SK-N-SH (cell line): ENCODE data around the gene FYN. TPM values are rescaled to one million over a fixed set of nuclear protein-coding genes. Genes with fewer than 3 reads are reported as not detected.

ENCODE experiments used
- CTCF ChIA-PET: fragments of 300-600, 350-600 bp; formaldehyde crosslinking; extraction: SDS; loops from one replicate; lab custom pipeline; 2021; lab: Yijun Ruan, JAX
- POLR2A ChIA-PET: fragments of 350-600 bp; sonication (Branson Sonifier 250); formaldehyde crosslinking; extraction: SDS; loops from one replicate; lab custom pipeline; 2020; ENCODE audit warnings: antibody characterized with exemption, inconsistent platforms; lab: Yijun Ruan, JAX
- DNase-seq: peaks from one replicate; pipeline ENCODE4 v3.0.0; 2012
- H2AFZ ChIP-seq: fragments of 200-600 bp; sonication (generic); 2 replicates; pipeline ENCODE4 v1.8.1; 2016; ENCODE audit warnings: antibody characterized with exemption, mild to moderate bottlenecking, low read depth
- H3F3A ChIP-seq: fragments of 200-600 bp; sonication (generic); replicated peaks from 2 replicates; pipeline ENCODE3; 2016; ENCODE audit warnings: antibody characterized with exemption, mild to moderate bottlenecking; ENCODE audit not compliant: insufficient read depth
- H3K27ac ChIP-seq, 2 experiments: fragments of 200-500 bp in 1 of 2; fragments of 200-600 bp in 1 of 2; sonication (Bioruptor generic) in 1 of 2; sonication (generic), shearing (Covaris generic) in 1 of 2; 2 replicates each; pipeline versions ENCODE4 v1.5.1 to v1.6.1; 2014 to 2016; ENCODE audit warnings: low read depth in 2 of 2, inconsistent platforms in 1 of 2, low read length in 1 of 2, mild to moderate bottlenecking in 1 of 2, mixed read lengths in 1 of 2
- H3K27me3 ChIP-seq: fragments of 200-600 bp; sonication (generic), shearing (Covaris generic); 2 replicates; pipeline ENCODE4 v1.6.1; 2016; ENCODE audit warnings: mixed run types; ENCODE audit not compliant: insufficient read depth
- H3K36me3 ChIP-seq, 2 experiments: fragments of 200-500 bp in 1 of 2; fragments of 200-600 bp in 1 of 2; sonication (Bioruptor generic) in 1 of 2; sonication (generic) in 1 of 2; replicated peaks in 1 of 2; 2 replicates each; pipeline versions ENCODE3 to v1.5.1; 2014 to 2016; ENCODE audit warnings: low read length in 1 of 2, mild to moderate bottlenecking in 1 of 2; ENCODE audit not compliant: insufficient read depth in 2 of 2, control insufficient read depth in 1 of 2
- H3K4me1 ChIP-seq, 2 experiments: fragments of 200-500 bp in 1 of 2; fragments of 200-600 bp in 1 of 2; sonication (Bioruptor generic) in 1 of 2; sonication (generic), shearing (Covaris generic) in 1 of 2; 2 replicates each; pipeline versions ENCODE4 v1.5.1 to v1.6.1; 2014 to 2016; ENCODE audit warnings: low read depth in 1 of 2, low read length in 1 of 2, mixed run types in 1 of 2; ENCODE audit not compliant: insufficient read depth in 2 of 2, control insufficient read depth in 1 of 2
- H3K4me2 ChIP-seq: fragments of 200-600 bp; sonication (generic), shearing (Covaris generic); 2 replicates; pipeline ENCODE4 v1.6.1; 2017; ENCODE audit warnings: mixed run types
- H3K4me3 ChIP-seq, 2 experiments: fragments of 200-500 bp in 1 of 2; fragments of 200-600 bp in 1 of 2; sonication (Bioruptor generic) in 1 of 2; sonication (generic), shearing (Covaris generic) in 1 of 2; 2 replicates each; pipeline versions ENCODE4 v1.5.1 to v1.8.1; 2014 to 2016; ENCODE audit warnings: low read depth in 2 of 2, inconsistent platforms in 1 of 2, low read length in 1 of 2, mild to moderate bottlenecking in 1 of 2, mixed read lengths in 1 of 2, moderate library complexity in 1 of 2
- H3K79me2 ChIP-seq: fragments of 200-600 bp; sonication (generic); 2 replicates; pipeline ENCODE4 v1.8.1; 2017; ENCODE audit warnings: mild to moderate bottlenecking; ENCODE audit not compliant: insufficient read depth
- H3K9ac ChIP-seq: fragments of 200-600 bp; sonication (generic); 2 replicates; pipeline ENCODE4 v1.6.1; 2017; ENCODE audit warnings: mixed run types
- H3K9me2 ChIP-seq: fragments of 200-600 bp; sonication (generic); 2 replicates; pipeline ENCODE4 v1.6.1; 2017; ENCODE audit warnings: mixed run types
- H3K9me3 ChIP-seq: fragments of 200-600 bp; sonication (generic); 2 replicates; pipeline ENCODE4 v1.6.1; 2017; ENCODE audit warnings: mixed run types, mild to moderate bottlenecking, moderate library complexity
- H4K20me1 ChIP-seq: fragments of 200-600 bp; sonication (generic); 2 replicates; pipeline ENCODE4 v1.6.1; 2017; ENCODE audit warnings: mild to moderate bottlenecking, mixed run types; ENCODE audit not compliant: insufficient read depth
- CHD2 ChIP-seq: fragments of 150-350 bp; IDR thresholded peaks from 2 replicates; pipeline ENCODE4 v1.6.1; 2018; ENCODE audit warnings: low read length; ENCODE audit not compliant: partially characterized antibody
- EP300 ChIP-seq, 2 experiments: IDR thresholded peaks; 2 replicates each; pipeline versions ENCODE4 v1.4.0 to v1.6.1; 2012; ENCODE audit warnings: borderline replicate concordance in 1 of 2, low read depth in 1 of 2, low read length in 1 of 2
- GABPA ChIP-seq: IDR thresholded peaks from 2 replicates; pipeline ENCODE4 v1.4.0; 2012; ENCODE audit warnings: low read depth, mild to moderate bottlenecking
- GATA2 ChIP-seq: sonication (generic); formaldehyde crosslinking; IDR thresholded peaks from 2 replicates; pipeline ENCODE4 v1.5.0; 2020; ENCODE audit warnings: mild to moderate bottlenecking, missing genetic modification reagents
- MXI1 ChIP-seq: IDR thresholded peaks from 2 replicates; pipeline ENCODE4 v1.6.1; 2012; ENCODE audit warnings: mild to moderate bottlenecking, low read depth, low read length, improper control_type of control experiment
- NFIC ChIP-seq: IDR thresholded peaks from 2 replicates; pipeline ENCODE4 v1.4.0; 2012; ENCODE audit warnings: borderline replicate concordance
- POLR2AphosphoS5 ChIP-seq: IDR thresholded peaks from 2 replicates; pipeline ENCODE4 v1.6.1; 2012; ENCODE audit warnings: low read depth, low read length
- RCOR1 ChIP-seq: fragments of 150-350 bp; IDR thresholded peaks from 2 replicates; pipeline ENCODE4 v1.6.1; 2017; ENCODE audit warnings: antibody characterized with exemption, low read length
- RXRA ChIP-seq: IDR thresholded peaks from 2 replicates; pipeline ENCODE4 v1.4.0; 2012; ENCODE audit warnings: low read depth, mild to moderate bottlenecking, borderline replicate concordance
- SIN3A ChIP-seq: IDR thresholded peaks from 2 replicates; pipeline ENCODE4 v1.6.1; 2012; ENCODE audit warnings: low read depth, mild to moderate bottlenecking, low read length, moderate library complexity, borderline replicate concordance
- TCF12 ChIP-seq: IDR thresholded peaks from 2 replicates; pipeline ENCODE4 v1.4.0; 2012
- TEAD4 ChIP-seq: IDR thresholded peaks from 2 replicates; pipeline ENCODE4 v1.4.0; 2012; ENCODE audit warnings: mild to moderate bottlenecking, borderline replicate concordance; ENCODE audit not compliant: insufficient read depth
- USF2 ChIP-seq: fragments of 150-350 bp; IDR thresholded peaks from 2 replicates; pipeline ENCODE4 v1.6.1; 2017; ENCODE audit warnings: antibody characterized with exemption, low read length, low read depth, borderline replicate concordance
- YY1 ChIP-seq: IDR thresholded peaks from 2 replicates; pipeline ENCODE4 v1.4.0; 2012; ENCODE audit warnings: low read depth, mild to moderate bottlenecking
- WGBS: methylation state at CpG from one replicate; pipeline ENCODE4 v1.1.6; 2017; ENCODE audit warnings: low lambda C conversion rate; 5-methylcytosine and 5-hydroxymethylcytosine counted together
- polyA plus RNA-seq, 3 experiments: library from polyadenylated mRNA; depleted of rRNA; stranded (reverse); fragments of >200 nt; gene quantifications; 2 replicates each; pipeline ENCODE4 v1.2.3, GENCODE V29; 2012

FYN gene
- polyA plus RNA-seq, 1 of the 3 experiments (the other 2 are of a cell fraction), result 31.0 TPM

- peaks cover 5% of the 10 kb centered on the region for H3F3A ChIP-seq
- CTCF ChIA-PET, result interaction anchor here (0.6 to 1.7 kb wide), 4 partner anchors 8 to 95 kb away, joined by 3 to 5 read pairs (median 4); no protein-coding TSS in a partner anchor
Measured at GRCh38 chr6:111782887-111783466, 90.3 kb downstream of the FYN start.

GRCh38 chr6:111782192-111782809 lies 91.0 kb downstream of the FYN start:
- Histone ChIP-seq H3K9ac (no peak overlapping the region), H3K9me2 (no peaks in the 10 kb centered on the region), H3K36me3 (no peaks in the 10 kb centered on the region), H3K4me3 (no peak overlapping the region), H3K79me2 (no peaks in the 10 kb centered on the region), H3K4me1 (peaks cover 8 to 26% of the 10 kb centered on the region in 2 experiments; a peak in 2 of 4 replicates), H3K27ac (no peak overlapping the region), H3K9me3 (no peaks in the 10 kb centered on the region), H3K27me3 (no peaks in the 10 kb centered on the region), H3K4me2 (no peak overlapping the region), H4K20me1 (no peaks in the 10 kb centered on the region), H3F3A (peaks cover 5% of the 10 kb centered on the region), H2AFZ (no peak overlapping the region)
- ChIA-PET POLR2A (interaction anchor here (1.1 kb wide), 1 partner anchor 10 kb away, joined by 4 read pairs; no protein-coding TSS in a partner anchor), CTCF (interaction anchor here (0.8 to 1.7 kb wide), 2 partner anchors 11 to 72 kb away, joined by 3 to 5 read pairs; no protein-coding TSS in a partner anchor)
- WGBS, result 93% methylated on average over 5 of the region's 5 CpGs
- no peak for DNase-seq
- TF ChIP-seq NFIC, result no peak
- no peak for TF ChIP-seq USF2
- no peak for TF ChIP-seq TCF12
- TF ChIP-seq YY1, result no peak
- TF ChIP-seq SIN3A, result no peak
- TF ChIP-seq GABPA, result no peak
- no peak for TF ChIP-seq RCOR1
- no peak for TF ChIP-seq TEAD4
- no peak for TF ChIP-seq RXRA
- no peak for TF ChIP-seq POLR2AphosphoS5
- no peak for TF ChIP-seq MXI1

More at GRCh38 chr6:111782887-111783466, 90.3 kb downstream of the FYN start:
- 84% methylated on average over 3 of the region's 3 CpGs for WGBS
- H3K9me2 ChIP-seq, result no peaks in the 10 kb centered on the region
- no peaks in the 10 kb centered on the region for H3K27me3 ChIP-seq
- H3K4me3 ChIP-seq, result no peak overlapping the region
- H3K79me2 ChIP-seq, result peaks cover under 1% of the 10 kb centered on the region; the same call in 1 of the 2 replicates
- peaks cover 8 to 20% of the 10 kb centered on the region in 2 experiments; a peak in 2 of 4 replicates for H3K4me1 ChIP-seq
- H3K27ac ChIP-seq, result no peak overlapping the region
- H4K20me1 ChIP-seq, result no peaks in the 10 kb centered on the region
- no peaks in the 10 kb centered on the region for H3K36me3 ChIP-seq
- peak; percentile 31; the same call in 1 of the 2 replicates for TF ChIP-seq GATA2 (CRISPR knock-in tag)
- TF ChIP-seq EP300 (IDR thresholded peaks at IDR 0.05; ENCODE audit: borderline replicate concordance in 1 of 2, low read depth in 1 of 2, low read length in 1 of 2), result peak in 1 of 2 experiments; percentile 34; a peak in 1 of 4 replicates
- no peak for TF ChIP-seq CHD2
- no peak overlapping the region for H3K4me2 ChIP-seq
- POLR2A ChIA-PET, result no interaction called here
- no peak for DNase-seq
- no peak overlapping the region for H3K9ac ChIP-seq
- H2AFZ ChIP-seq, result no peak overlapping the region
- no peaks in the 10 kb centered on the region for H3K9me3 ChIP-seq
